ENCODE measurements around the gene ENDOU.

ENDOU gene

DNA sequence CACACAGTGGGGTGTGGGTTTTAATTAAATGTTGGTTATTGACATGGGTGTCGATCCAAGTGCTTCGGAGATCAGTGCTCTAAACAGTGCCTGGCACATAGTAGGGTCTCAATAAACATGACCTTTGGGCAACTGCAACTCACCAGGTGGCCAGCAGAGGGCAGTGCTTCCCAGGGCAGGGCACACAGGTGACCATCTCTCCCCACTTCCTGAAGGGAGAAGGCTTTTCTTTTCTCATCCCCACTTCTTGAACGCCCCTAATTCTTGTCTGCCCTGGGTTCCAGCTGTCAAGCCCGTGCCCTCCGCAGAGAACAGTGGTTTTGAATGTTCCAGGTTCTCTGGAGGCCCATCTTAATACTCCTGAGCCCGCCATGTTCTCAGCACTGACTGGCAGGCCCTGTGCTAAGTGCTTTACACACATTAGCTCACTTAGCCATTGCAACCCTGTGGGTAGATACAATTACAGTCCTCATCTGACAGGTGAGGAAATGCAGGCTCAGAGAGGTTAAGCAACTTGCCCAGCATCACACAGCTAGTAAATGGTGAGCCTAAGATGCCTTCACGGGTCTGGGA lies 17.0 kb upstream of the ENDOU start:
- FAIRE-seq, result no peak

DNA sequence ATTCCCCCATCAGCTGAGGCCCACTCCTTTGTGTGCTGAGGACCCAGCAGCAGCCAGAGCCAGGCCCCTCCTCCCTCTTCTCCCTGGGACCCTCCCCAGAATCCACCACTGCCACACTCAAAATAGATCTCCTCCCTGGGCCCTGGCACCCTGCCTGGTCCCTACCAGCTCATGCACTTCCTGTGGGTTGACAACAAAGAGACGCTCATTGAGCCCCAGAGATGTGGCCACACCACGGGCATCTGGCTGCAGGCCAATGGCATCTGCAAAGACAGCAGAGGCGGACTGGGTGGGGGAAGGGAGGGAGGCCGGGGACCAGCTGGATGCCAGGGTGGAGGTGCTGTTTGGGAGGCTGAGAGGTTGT lies 16.0 kb upstream of the ENDOU start:
- no peak for FAIRE-seq

DNA sequence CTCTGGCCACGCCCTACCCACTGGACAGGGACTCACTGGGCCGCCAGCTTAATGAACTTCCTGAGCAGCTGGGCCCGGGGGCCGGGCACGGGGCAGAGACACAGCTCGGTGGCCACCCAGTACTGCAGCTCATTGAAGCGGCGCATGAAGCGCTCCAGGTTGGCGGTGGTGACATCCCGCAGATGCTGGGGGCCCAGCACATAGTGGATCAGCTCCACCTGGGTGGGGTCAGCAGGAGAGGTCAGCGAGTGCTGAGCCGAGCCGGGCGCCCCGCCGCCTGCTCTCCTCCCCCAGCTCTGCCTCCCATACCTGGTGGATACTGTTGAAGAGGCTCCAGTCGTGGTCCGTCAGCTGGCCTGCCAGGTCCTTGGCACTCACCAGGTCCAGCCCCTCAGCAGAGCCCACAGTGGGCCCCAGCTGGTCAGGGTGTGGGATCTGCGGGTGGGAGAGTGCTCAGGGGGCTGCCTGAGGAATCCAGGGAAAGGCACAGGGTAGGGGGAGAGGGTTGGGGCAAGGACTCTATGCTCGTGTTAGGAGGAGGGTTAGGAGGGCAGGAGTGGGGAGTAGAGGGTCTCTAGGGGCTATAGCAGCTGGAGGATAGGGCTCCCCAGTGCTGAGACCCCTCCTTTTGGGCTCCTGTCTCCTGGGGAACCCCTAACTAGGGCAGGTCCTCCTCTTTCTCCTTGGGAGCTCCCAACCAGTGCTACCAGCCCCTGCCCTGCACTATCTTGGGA lies 15.5 kb upstream of the ENDOU start:
- FAIRE-seq, result no peak

DNA sequence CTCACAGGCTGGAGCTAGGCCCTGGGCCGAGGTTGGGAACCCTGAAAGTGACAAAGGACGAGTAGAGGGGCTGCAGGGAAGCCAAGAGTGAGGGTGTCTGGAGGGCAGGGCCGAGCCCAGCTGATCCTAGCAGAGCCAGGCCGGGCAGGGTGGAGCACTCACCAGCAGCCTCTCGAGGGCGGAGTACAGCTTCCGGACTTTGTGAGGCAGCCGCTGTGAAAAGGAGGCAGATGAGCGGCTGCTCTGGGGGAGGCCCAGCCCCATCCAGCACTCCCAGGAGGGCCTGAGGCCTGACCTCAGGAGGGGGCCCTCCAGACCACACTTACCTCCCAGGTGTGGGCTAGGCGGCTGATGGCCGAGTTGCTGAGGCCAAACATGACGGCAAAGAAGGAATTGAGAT lies 14.7 kb upstream of the ENDOU start:
- FAIRE-seq, result no peak

DNA sequence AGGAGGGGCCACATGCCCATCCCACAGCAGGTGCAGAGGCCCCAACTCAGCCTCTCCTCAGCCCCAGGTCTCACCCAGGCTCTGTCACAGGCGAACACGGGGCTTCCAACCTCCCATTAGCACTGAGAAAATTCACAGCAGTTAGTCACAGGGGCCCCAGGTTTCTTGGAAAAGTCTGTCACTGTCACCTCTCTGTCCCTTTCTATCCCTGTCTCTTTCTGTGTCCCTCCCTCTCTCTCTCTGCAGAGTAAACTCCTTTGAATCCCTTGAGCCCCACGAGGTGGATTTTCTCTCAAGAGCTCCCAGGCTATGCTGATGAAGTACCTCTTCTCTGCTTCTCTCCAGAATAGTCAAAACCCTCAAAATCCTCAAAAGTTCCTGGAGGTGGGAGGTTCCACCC lies 14.0 kb upstream of the ENDOU start:
- no peak for FAIRE-seq

DNA sequence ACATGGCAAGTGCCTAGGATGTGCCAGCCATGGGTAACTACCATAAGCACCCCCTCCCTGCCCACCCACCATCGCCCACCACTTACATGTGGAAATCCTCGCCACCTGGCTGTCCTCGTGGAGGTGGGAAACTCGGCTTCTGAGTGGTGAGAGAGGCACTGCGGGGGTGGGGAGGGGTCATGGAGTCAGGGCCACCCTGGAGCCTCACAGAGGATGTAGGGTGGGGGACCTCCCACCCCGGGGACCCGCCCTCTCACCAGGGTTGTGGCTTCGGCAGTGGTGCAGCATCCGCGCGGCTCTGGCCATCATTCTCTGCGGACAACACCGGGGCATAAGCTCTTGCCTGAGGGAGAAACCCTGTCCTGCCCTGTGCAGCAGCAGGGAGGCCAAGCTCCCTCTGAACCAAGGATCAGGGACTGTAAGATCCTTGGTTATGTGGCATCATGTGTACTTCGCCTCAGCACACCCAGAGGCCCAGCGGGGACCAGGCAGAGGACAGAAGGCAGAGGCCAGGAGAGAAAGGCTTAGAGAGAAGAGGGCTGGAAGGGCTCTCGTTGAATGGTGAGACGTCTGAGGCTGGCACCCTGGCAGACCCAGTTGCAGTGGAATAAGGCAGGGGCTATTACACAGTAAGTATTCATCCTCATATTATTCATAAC lies 12.8 kb upstream of the ENDOU start:
- FAIRE-seq, result no peak

DNA sequence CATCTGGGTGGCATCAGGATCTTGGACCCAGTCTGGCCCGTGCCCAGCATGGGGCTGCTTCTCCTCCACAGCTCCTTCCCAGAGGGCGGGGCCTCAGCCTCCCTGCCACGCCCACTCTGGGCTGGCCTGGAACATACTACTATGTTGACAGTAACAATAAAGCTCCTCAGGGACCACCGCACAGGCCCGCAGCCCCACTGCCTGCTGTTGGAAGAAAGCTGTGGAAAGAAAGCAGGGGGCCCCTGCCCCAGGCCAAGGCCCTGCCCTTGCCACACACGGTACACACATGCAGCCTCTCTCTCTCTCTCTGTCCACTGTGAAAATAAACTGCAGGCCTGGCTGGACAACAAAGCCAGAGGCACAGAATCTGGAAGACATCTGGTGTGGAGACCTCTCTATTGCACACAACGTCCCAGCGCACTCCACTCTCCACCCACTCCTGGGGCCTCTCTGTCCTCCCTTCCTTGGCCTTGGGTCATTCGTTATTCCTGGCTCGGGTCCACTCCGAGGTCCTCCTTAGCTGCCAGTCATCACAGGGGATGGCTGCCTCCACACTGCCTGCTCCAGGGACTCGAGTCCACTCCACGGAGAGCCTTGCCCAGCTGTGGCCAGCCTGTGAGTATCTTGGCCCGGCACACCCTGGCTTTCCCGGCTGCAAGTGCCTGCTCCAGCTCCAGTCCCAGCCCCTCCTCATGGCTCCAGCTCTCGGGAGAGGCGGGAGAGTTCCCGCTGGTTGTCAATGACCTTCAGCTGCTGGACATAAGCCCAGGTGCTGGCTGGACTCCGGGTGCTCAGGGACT lies 11.8 kb upstream of the ENDOU start:
- no peak for FAIRE-seq

DNA sequence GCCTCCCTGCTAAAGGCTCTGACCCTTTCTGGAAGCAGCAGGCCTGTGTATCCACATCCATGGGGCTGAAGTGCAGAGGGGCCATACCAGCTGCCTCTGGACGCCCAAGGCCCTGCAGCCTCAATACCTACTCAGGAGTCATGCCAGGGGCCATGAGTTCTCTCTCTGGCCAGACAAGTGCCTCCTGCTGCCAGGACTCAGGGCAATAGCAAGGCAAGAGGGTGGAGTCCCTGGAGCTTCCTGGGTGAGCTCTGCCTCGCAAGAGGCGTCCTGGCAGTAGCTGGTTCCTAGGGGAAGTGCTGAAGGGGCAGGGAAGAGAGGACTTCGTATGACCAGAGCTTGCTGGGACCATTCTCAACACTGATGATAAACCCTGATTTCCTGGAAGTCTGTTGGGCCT lies 10.9 kb upstream of the ENDOU start:
- no peak for FAIRE-seq

DNA sequence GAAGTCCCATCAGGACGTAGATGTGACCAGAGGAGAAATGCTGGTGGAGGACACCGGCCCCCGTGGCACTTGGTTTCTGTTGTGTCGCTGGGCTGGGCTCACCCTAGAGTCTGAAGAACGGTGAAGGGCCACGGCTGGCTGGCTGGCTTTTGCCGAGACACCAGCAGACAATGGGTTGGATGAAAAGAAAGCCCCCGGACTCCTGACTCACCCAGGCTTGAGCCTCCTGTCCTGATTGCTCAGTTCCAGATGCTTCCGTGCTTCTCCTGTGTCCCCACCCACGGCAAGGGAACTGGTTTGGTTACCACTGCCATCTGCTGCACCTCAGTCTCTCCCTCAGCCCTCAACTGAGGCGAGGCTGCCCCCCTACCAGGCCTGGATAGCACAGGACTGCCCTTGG lies 10.4 kb upstream of the ENDOU start:
- no peak for FAIRE-seq

DNA sequence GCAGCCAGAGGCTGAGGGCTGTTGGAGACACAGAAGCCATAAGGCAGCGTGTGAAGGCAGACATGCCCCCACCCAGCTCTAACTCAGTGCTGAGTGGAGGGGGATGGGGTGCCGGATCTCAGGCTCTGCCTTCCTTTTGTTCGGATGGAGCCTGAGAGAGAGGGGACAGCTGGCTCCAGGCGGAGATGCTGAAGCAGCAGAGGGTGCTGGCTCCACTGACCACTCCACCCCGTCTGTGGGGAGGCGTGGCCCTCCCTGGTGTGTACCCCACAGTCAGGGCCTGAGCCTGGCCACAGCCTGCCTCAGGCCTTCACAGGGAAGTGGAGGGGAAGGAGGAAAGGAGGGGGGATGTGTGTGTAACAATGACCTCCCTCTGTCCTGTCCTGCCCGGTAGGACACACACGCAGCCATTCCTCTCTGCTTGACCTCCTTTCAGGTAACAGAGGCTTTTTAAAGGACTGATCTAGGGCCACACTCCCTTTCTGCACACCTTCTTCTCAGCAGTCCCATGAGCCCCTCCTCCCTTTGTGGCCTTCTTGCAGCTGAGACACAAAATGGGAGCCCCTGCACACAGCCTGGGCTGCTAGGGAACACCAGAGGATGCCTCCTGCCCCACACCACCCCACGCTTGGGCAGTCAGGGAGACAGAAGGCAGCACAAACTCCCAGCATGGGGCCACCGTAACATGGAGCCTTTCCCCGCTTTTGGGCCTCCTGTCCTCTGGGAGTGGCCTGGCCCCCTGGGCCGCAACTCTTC lies 9.6 kb upstream of the ENDOU start:
- FAIRE-seq, result no peak

DNA sequence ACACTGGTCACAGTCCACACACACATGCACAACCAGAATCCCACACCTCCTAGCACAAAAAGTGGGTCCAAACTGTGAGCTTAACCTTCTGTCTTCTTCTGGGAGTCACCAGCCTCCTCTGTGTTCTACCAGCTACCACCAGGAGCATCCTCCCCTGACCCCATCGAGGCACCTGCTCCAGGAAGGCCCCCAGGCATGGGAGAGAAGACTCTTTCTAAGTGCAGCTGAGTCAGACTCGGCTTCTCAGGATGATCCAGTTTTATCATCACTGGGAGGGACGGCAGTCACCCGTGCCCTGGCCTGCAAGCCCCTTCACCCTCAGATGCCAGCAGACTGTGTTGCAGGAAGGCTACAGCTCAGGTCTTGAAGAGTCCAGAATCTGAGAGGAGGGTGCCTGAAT lies 7.9 kb upstream of the ENDOU start:
- FAIRE-seq, result no peak

DNA sequence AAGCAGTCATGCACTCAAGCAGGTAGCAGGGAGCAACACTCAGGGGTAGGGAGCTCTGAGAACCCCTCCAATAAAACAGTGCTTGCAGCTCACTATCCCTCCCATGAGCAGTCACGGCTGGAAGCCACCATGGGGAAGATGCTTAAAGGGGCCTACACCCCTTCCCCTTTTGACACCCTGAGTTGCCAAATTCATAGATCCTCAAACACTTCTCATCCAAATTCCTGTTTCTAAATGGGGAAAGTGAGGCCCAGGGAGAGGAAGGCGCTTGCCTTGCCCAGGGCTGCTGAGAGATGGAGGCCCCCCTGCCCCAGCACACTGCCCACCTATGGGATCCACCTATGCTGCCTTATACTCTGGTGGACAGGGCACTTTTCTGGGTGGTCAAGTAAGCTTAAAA lies 7.2 kb upstream of the ENDOU start:
- FAIRE-seq, result no peak

DNA sequence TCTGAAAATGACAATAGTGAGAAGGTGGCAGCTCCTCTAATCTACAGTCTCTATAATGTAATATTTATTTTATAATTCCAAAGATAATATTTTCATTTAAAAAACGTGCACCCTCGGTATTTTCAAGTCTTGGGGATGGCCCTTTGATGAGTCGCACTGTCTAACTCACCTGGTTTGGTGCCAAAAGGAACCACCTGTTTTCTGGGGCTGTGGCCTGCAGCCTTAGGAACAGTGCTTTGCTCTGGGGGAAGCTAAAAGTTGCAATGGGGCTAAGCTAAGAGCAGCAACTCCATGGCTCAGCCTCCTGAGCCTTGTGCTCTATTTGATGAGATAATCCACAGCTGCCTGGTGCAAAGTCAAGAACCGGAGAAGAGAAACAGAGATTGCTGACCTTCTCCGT lies 6.4 kb upstream of the ENDOU start:
- no peak for FAIRE-seq

DNA sequence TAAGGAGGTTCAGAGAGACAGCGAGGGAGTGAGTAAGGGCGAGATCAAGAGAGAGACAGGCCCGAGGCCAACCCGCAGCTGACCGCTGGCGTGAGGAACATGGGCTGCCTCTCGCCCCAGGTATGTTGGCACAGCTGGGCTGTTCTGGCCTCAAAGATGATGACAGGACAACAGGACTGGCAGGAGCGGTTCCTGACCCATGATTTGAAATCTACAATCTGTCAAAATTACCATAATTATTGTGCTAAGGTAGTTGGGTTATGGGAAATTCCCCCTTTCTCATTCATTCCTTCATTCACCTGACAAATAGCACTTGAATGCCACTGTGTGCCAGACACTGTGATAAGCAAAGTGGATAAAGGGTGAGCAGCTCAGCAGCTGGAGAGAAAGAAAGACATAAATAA lies 5.1 kb upstream of the ENDOU start:
- FAIRE-seq, result no peak

DNA sequence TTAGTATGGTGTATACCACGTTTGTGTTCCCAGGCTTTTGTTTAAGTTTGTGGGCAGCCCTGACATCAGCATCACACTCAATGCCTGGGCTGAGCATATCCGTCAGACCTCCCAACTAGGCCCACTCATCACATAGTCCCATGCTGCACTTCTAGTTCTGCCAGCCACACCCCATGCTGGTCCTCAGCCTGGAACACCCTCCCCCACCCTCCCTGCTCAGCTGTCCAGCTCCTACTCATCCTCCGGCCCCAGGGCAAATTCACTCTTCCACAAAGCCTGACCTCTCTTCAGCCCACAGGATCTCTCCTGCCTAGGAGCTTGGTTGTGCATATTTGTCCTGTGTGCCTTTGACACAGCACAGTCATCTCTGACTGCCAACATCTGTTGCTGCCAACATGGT lies 3.9 kb upstream of the ENDOU start:
- FAIRE-seq, result no peak

DNA sequence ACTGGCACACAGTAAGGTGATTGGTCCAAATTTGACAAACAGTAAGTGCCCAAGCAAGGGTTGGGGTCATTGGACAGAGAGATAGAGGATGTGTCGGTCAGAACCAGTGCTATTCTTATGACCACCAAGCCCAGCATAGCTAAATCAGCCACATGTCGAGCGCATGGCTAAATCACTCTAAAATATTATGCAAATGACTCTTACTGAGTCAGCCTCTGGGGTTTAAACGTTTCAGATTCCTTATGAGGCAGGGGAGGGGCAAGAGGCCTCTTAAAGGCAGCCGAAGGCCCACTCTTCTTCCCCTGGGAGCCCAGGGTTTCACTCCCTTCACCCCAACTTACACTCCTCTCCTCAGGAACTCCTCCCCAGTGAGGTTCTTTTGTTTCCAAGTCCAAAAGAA lies 603 bp upstream of the ENDOU start:
- FAIRE-seq, result no peak

DNA sequence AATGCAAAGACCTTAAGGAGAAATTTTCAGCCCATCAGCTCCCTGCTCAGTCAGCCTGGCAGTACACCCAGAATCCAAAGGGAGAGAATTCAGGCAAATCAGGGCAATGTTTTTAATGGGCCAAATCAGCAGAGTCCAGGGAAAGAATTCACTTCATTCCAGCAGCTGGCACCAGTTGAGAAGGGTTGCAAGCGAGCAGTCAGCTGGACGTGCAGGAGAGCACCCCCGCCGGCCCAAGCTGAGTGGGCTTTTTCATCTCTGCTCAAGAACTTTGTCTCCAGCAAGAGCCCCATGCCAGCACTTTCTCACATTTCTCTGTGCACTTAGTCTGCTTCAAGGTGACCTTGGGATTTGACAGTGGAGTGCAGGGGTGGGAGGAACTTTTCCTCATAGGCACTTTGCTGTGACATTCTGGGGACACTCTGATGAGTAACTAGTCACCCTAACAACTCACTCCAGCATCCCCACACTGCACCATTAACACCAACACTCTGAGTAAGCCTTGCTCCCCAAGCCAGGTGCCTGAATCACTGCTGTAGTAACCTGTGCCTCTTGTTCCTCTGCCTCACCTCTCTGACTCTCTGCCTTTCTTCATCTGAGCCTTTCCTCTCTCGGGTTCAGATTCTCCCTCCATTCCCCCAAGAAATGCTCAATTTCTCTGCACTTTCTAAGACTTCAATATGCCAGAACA lies 2.2 kb downstream of the ENDOU start:
- no peak for FAIRE-seq

DNA sequence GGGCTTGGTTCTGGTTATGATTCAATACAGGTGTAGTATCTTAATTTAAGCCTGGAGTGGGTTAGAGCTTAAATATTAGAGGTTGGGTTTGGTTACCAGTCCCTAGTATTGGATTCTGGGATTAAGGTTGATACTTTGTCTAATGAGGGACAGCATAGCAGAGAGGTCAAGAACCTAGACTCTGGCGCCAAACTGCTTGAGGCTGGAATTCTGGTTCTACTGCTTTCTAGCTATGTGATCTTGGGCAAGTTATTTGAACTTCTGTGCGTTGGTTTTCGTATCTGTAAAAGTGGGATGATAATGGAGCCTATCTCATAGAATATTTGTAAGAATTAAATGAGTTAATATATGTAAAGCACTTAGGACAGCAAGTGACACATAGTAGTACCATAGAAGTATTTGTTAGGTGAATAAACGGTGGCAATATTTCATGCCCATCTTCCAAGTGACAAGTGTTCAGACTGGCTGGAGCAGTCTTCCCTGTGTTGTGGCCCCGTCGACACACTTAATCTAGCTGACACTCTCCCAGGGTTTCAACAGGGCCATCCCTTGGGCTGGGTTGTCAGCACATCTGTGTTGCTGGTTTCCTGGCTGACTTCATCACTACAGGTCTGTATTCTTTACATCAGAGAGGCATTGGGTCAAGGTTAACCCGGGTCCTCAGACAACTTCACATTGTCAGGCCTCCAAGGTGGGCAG lies 3.0 kb downstream of the ENDOU start:
- no peak for FAIRE-seq

DNA sequence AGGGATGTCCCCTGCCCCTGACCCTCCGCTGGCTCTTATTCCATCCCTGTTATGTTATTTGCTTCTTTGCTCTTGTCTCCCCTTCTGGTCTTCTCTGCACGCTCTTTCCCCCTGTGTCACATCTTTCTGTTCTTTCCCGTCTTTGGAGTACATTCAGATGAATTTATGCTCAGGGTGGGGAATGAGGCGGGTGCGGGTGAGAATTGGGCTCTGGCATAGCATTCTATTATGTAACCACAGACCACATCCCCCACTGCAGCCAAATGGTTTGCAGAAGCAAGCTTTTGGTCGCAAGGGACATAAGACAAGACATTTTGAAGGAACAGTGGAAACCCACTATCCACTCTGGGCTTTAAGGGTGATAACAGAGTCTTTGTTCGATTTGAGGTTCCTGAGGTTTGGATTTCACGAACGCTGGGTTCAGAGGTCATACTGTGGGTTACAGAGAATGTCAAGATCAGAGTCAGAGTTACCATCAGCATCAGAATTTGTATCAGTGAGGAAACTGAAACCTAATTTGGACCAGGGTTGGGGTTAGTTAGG lies 3.8 kb downstream of the ENDOU start:
- FAIRE-seq, result no peak

DNA sequence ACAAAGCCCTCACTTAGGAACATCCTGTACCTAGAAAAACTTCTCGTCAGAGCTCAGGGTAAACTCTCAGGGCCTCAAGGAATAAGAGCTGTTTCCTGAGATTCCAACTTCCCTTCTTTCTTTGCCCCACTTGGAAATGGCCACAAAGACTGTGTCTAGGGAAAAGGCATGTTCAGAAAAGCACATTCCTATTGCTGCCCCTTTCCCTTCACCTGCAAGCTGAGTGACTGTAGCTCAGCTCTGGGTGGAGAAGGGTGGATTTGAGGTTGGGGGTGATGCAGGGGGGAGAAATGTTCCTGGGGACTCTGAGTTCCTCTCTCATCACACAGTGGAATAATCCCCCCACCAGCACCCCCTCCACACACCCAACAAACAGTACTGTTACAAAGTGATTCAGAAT lies 6.8 kb downstream of the ENDOU start:
- no peak for FAIRE-seq

DNA sequence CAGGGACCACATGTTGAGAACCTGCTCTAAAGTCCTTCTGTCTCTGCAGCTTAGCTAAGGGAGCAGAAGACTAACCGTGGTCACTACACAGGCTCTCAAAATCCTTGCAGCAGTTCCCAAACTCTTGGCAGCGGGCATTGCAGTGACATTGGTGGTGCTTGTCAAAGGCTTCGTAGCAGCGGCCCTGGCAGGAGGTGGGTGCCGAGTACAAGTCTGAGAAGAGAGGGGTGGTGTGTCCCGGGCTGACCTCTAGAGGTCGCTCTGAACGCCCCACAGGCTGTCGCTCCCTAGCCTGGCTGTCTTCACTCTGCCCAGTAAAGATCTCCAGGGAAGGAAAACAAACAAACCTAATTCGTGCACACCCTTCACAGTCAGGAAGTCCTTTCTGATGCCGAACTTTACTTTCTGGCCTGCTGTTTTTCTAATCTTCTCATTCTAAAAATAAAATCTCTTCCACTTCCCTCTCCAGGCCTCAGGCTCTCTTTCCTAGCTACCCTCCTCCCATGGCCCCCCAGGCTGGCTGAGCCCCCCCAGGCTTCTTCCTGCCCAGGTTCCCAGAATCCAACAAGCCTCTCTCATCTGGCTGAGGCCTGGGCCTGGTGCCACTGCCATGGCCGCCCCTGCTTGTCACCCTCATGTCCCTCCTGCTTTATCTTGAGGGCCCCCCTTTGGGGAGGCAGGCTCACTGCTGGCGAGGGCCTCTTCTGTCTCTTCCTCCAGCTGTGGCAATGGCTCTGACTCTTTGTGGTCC lies 7.7 kb downstream of the ENDOU start:
- FAIRE-seq, result peak; percentile 62

Data from G401.6 (cell line).